Brain microvascular endothelial cell (primary cell): ENCODE data around the gene R3HDM2.

Experiments used
- DNase-seq: peaks from one replicate; pipeline ENCODE4 v3.0.0-alpha.2; 2020
- H3K27ac ChIP-seq: fragments of 250-450 bp; sonication (Bioruptor Pico); 2 replicates; pipeline ENCODE4 v1.5.1; 2020; ENCODE audit warnings: mild to moderate bottlenecking, moderate library complexity
- H3K27me3 ChIP-seq: fragments of 250-450 bp; sonication (Bioruptor Pico); replicated peaks from 2 replicates; pipeline ENCODE4 v1.5.1; 2020; ENCODE audit warnings: mild to moderate bottlenecking
- H3K36me3 ChIP-seq: fragments of 250-450 bp; sonication (Bioruptor Pico); replicated peaks from 2 replicates; pipeline ENCODE4 v1.5.1; 2020; ENCODE audit warnings: mild to moderate bottlenecking
- H3K4me3 ChIP-seq: 2 replicates; pipeline ENCODE4 v1.5.1; 2011; ENCODE audit warnings: low read depth, mild to moderate bottlenecking, control low read depth, low read length, moderate library complexity
- CTCF ChIP-seq: IDR thresholded peaks from 2 replicates; pipeline ENCODE4 v1.5.1; 2011; ENCODE audit warnings: low read depth, mild to moderate bottlenecking, moderate library complexity, low read length, control low read depth, inconsistent platforms; ENCODE audit errors: missing control alignments
- in situ Hi-C: cut with HindIII; loops from 2 replicates; pipeline ENCODE4 v1.10.0; 2017; ENCODE audit warnings: low sequenced_read_pairs, low pct_ligation_motif_present

The R3HDM2 gene

GRCh38 chr12:57262126-57262822 is 168.6 kb downstream of the R3HDM2 start:
- Histone ChIP-seq H3K36me3 (peaks cover 16% of the 10 kb centered on the region), H3K27ac (no peak overlapping the region), H3K4me3 (no peak overlapping the region), H3K27me3 (no peaks in the 10 kb centered on the region)
- DNase-seq: no peak
- no peak for TF ChIP-seq CTCF
- in situ Hi-C loops: no loop called here

GRCh38 chr12:57261428-57261865 is 169.4 kb downstream of the R3HDM2 start:
- H3K4me3 ChIP-seq: no peak overlapping the region
- in situ Hi-C loops: no loop called here
- H3K27ac ChIP-seq: no peak overlapping the region
- peaks cover 12% of the 10 kb centered on the region for H3K36me3 ChIP-seq
- DNase-seq: no peak
- no peaks in the 10 kb centered on the region for H3K27me3 ChIP-seq
- no peak for TF ChIP-seq CTCF

- no peak for TF ChIP-seq CTCF
- H3K36me3 ChIP-seq: peaks cover 7% of the 10 kb centered on the region
- in situ Hi-C loops: no loop called here
Measured at GRCh38 chr12:57260366-57260765, 170.5 kb downstream of the R3HDM2 start.

GRCh38 chr12:57258977-57259970 is 171.6 kb downstream of the R3HDM2 start:
- peaks cover 7% of the 10 kb centered on the region for H3K36me3 ChIP-seq
- in situ Hi-C loops: no loop called here
- H3K27ac ChIP-seq: no peak overlapping the region
- no peak overlapping the region for H3K4me3 ChIP-seq
- no peak for TF ChIP-seq CTCF
- no peak for DNase-seq
- no peaks in the 10 kb centered on the region for H3K27me3 ChIP-seq

More at GRCh38 chr12:57260366-57260765, 170.5 kb downstream of the R3HDM2 start:
- no peak for DNase-seq
- no peaks in the 10 kb centered on the region for H3K27me3 ChIP-seq
- no peak overlapping the region for H3K4me3 ChIP-seq
- H3K27ac ChIP-seq: no peak overlapping the region

- no peaks in the 10 kb centered on the region for H3K27me3 ChIP-seq
- in situ Hi-C loops: no loop called here
- TF ChIP-seq CTCF: no peak
- DNase-seq: no peak
- no peak overlapping the region for H3K4me3 ChIP-seq
- H3K36me3 ChIP-seq: peaks cover 7% of the 10 kb centered on the region
- H3K27ac ChIP-seq: no peak overlapping the region
Measured at GRCh38 chr12:57255916-57256315, 174.9 kb downstream of the R3HDM2 start.
